ENCODE results near the gene ABCC1. TPM values are rescaled to one million over a fixed set of nuclear protein-coding genes. Genes with fewer than 3 reads are reported as not detected.

The ABCC1 gene
- total RNA-seq, 1 experiment from 2014 or later = 56.4 TPM

DNA sequence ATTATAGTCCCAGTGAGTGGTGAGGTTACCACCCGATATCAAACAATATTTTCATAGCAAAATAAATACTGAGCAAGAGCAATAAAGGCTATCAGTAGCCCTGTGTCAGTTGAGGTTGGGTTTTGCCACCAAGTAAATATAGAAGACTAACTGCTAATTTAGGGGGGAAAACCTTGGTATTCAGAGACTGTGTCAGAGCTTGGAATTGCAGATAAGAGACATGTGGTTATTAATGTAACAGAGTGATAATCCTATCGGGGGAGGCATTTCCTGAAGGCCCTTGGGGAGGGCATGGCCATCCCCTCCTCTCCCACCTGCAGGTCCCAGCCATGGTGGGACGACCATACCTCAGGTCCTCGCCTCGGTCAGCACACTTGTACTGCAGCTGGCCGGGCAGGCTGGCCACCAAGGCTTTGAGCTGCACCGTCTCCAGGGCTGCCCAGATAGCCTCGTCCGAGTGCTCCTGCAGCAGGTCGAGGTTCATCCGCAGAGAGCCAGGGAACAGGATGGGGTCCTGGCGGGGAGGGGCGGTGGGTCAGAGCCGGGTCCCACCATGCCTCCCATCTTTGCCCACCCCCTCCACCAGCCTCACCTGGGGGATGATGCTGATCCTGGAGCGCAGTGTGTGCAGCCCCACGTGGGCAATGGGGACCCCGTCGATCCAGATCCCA is 205.0 kb downstream of the ABCC1 start:
- Histone ChIP-seq H3K23ac (ENCODE audit: insufficient read length, low read depth, low read length) (no peak overlapping the region), H4K5ac (ENCODE audit: insufficient read length, low read depth, low read length) (no peak overlapping the region), H3T11ph (ENCODE audit: low read length) (no peak overlapping the region), H3K9me3 (ENCODE audit: control insufficient read depth, low read depth, low read length) (peaks cover 20% of the 10 kb centered on the region), H4K8ac (replicated peaks; ENCODE audit: insufficient read length, low read depth, low read length) (no peak overlapping the region), H3K79me2 (ENCODE audit: insufficient read depth, low read length) (no peaks in the 10 kb centered on the region), H3K79me1 (ENCODE audit: insufficient read depth, low read depth, low read length, poor library complexity, severe bottlenecking) (no peaks in the 10 kb centered on the region), H4K20me1 (ENCODE audit: control insufficient read depth, insufficient read depth, insufficient read length) (no peaks in the 10 kb centered on the region), H3K4me1 (ENCODE audit: insufficient read depth, low read length) (no peaks in the 10 kb centered on the region), H3K56ac (ENCODE audit: insufficient read length, low read depth, low read length) (no peak overlapping the region), H2BK15ac (ENCODE audit: low read depth, low read length) (no peak overlapping the region), H3K9ac (ENCODE audit: extremely low read depth, insufficient read length, low read length) (no peak overlapping the region), H3K27me3 (ENCODE audit: insufficient read depth, low read length) (no peaks in the 10 kb centered on the region), H4K91ac (ENCODE audit: insufficient read length, low read depth, low read length) (no peak overlapping the region), H3K18ac (ENCODE audit: insufficient read length, low read depth, low read length) (no peak overlapping the region), H2AFZ (ENCODE audit: low read length) (no peak overlapping the region), H3K23me2 (ENCODE audit: insufficient read length, low read depth, low read length, poor library complexity, severe bottlenecking) (no peaks in the 10 kb centered on the region), H2AK5ac (ENCODE audit: insufficient read length, low read length) (no peak overlapping the region), H3K4me2 (ENCODE audit: insufficient read depth, insufficient read length, low read length) (no peak overlapping the region), H2BK20ac (ENCODE audit: low read depth, low read length, poor library complexity, severe bottlenecking) (no peak overlapping the region), H3K14ac (ENCODE audit: insufficient read depth, low read length) (no peak overlapping the region), H3K4ac (ENCODE audit: low read depth, low read length) (no peak overlapping the region), H2BK12ac (ENCODE audit: insufficient read length, low read depth, low read length) (no peak overlapping the region), H2BK5ac (ENCODE audit: insufficient read length, low read length) (no peak overlapping the region), H3K27ac (ENCODE audit: insufficient read length, low read depth, low read length) (no peak overlapping the region), H2BK120ac (ENCODE audit: low read depth, low read length, poor library complexity, severe bottlenecking) (no peak overlapping the region)
- no peak for DNase-seq
- WGBS (ENCODE audit: extremely low coverage, insufficient read length, low lambda C conversion rate) = no CpG with 5 or more reads among the region's 18 CpGs
- peaks cover 18 to 24% of the 10 kb centered on the region in 2 experiments for H3K9me3 Mint-ChIP-seq
- H3K4me3 Mint-ChIP-seq = no peak overlapping the region
- H3K4me1 Mint-ChIP-seq = peaks cover 0 to under 1% of the 10 kb centered on the region in 2 experiments; a peak in 1 of 4 replicates
- no peak overlapping the region for H3K27ac Mint-ChIP-seq
- peaks cover 2% of the 10 kb centered on the region; the same call in 1 of the 2 replicates for H3K27me3 Mint-ChIP-seq (ENCODE audit: low read depth)
- H3K36me3 Mint-ChIP-seq (ENCODE audit: insufficient read depth in 1 of 3, low read depth in 3 of 3) = peaks cover 0 to 10% (median 4%) of the 10 kb centered on the region in 3 experiments; a peak in 5 of 7 replicates
- TF ChIP-seq, protein P1, sequence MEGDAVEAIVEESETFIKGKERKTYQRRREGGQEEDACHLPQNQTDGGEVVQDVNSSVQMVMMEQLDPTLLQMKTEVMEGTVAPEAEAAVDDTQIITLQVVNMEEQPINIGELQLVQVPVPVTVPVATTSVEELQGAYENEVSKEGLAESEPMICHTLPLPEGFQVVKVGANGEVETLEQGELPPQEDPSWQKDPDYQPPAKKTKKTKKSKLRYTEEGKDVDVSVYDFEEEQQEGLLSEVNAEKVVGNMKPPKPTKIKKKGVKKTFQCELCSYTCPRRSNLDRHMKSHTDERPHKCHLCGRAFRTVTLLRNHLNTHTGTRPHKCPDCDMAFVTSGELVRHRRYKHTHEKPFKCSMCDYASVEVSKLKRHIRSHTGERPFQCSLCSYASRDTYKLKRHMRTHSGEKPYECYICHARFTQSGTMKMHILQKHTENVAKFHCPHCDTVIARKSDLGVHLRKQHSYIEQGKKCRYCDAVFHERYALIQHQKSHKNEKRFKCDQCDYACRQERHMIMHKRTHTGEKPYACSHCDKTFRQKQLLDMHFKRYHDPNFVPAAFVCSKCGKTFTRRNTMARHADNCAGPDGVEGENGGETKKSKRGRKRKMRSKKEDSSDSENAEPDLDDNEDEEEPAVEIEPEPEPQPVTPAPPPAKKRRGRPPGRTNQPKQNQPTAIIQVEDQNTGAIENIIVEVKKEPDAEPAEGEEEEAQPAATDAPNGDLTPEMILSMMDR (conservative IDR thresholded peaks at IDR 0.05) = no peak
